Measurements from ENCODE around the gene GCGR.

The GCGR gene

GRCh38 chr17:81840826-81841778 is 37.2 kb downstream of the GCGR start:
- no peak for TF ChIP-seq CTCF (IDR thresholded peaks at IDR 0.05; ENCODE audit: insufficient read depth, low read depth, low read length, missing control alignments)
- H3K4me3 ChIP-seq (ENCODE audit: low read depth, low read length): no peak overlapping the region
- DNase-seq (ENCODE audit: low read depth): no peak

- no peak for DNase-seq (ENCODE audit: low read depth)
- no peak overlapping the region for H3K4me3 ChIP-seq (ENCODE audit: low read depth, low read length)
- TF ChIP-seq CTCF (IDR thresholded peaks at IDR 0.05; ENCODE audit: insufficient read depth, low read depth, low read length, missing control alignments): no peak
Observed at GRCh38 chr17:81841866-81842265, 37.9 kb downstream of the GCGR start.

- DNase-seq (ENCODE audit: low read depth): no peak
- no peak overlapping the region for H3K4me3 ChIP-seq (ENCODE audit: low read depth, low read length)
- TF ChIP-seq CTCF (IDR thresholded peaks at IDR 0.05; ENCODE audit: insufficient read depth, low read depth, low read length, missing control alignments): no peak
Observed at GRCh38 chr17:81842378-81842724, 38.4 kb downstream of the GCGR start.

GRCh38 chr17:81842725-81843504 is 39.0 kb downstream of the GCGR start:
- no peak for TF ChIP-seq CTCF (IDR thresholded peaks at IDR 0.05; ENCODE audit: insufficient read depth, low read depth, low read length, missing control alignments)
- DNase-seq (ENCODE audit: low read depth): no peak
- no peak overlapping the region for H3K4me3 ChIP-seq (ENCODE audit: low read depth, low read length)

GRCh38 chr17:81843713-81844326 is 39.9 kb downstream of the GCGR start:
- TF ChIP-seq CTCF (IDR thresholded peaks at IDR 0.05; ENCODE audit: insufficient read depth, low read depth, low read length, missing control alignments): no peak
- no peak for DNase-seq (ENCODE audit: low read depth)
- no peak overlapping the region for H3K4me3 ChIP-seq (ENCODE audit: low read depth, low read length)

- no peak for TF ChIP-seq CTCF (IDR thresholded peaks at IDR 0.05; ENCODE audit: insufficient read depth, low read depth, low read length, missing control alignments)
- no peak for DNase-seq (ENCODE audit: low read depth)
- H3K4me3 ChIP-seq (ENCODE audit: low read depth, low read length): no peak overlapping the region
Observed at GRCh38 chr17:81844327-81844851, 40.4 kb downstream of the GCGR start.
